ENCODE measurements around the gene ASTL.

ASTL gene

GRCh38 chr2:96105152-96105915 lies 33.0 kb downstream of the ASTL start:
- TF ChIP-seq ZFX (IDR thresholded peaks at IDR 0.05; ENCODE audit: borderline replicate concordance), result no peak
- TF ChIP-seq CTCF (IDR thresholded peaks at IDR 0.05), result no peak
- no peak overlapping the region for H3K27ac ChIP-seq

- TF ChIP-seq ZFX (IDR thresholded peaks at IDR 0.05; ENCODE audit: borderline replicate concordance) (no peak), CTCF (IDR thresholded peaks at IDR 0.05) (no peak)
- no peak overlapping the region for H3K27ac ChIP-seq
Observed at GRCh38 chr2:96104487-96104861, 33.8 kb downstream of the ASTL start.

- no peak overlapping the region for H3K27ac ChIP-seq
- TF ChIP-seq CTCF (IDR thresholded peaks at IDR 0.05) (no peak), ZFX (IDR thresholded peaks at IDR 0.05; ENCODE audit: borderline replicate concordance) (no peak)
Observed at GRCh38 chr2:96103761-96104486, 34.4 kb downstream of the ASTL start.

- TF ChIP-seq ZFX (IDR thresholded peaks at IDR 0.05; ENCODE audit: borderline replicate concordance) (no peak), CTCF (IDR thresholded peaks at IDR 0.05) (no peak)
- no peak overlapping the region for H3K27ac ChIP-seq
Observed at GRCh38 chr2:96103187-96103601, 35.1 kb downstream of the ASTL start.

GRCh38 chr2:96102596-96103186 lies 35.6 kb downstream of the ASTL start:
- TF ChIP-seq ZFX (IDR thresholded peaks at IDR 0.05; ENCODE audit: borderline replicate concordance) (no peak), CTCF (IDR thresholded peaks at IDR 0.05) (no peak)
- H3K27ac ChIP-seq, result no peak overlapping the region

GRCh38 chr2:96100893-96101304 lies 37.4 kb downstream of the ASTL start:
- no peak overlapping the region for H3K27ac ChIP-seq
- TF ChIP-seq CTCF (IDR thresholded peaks at IDR 0.05) (no peak), ZFX (IDR thresholded peaks at IDR 0.05; ENCODE audit: borderline replicate concordance) (no peak)
